ENCODE measurements around the gene TMEM231.

DNA sequence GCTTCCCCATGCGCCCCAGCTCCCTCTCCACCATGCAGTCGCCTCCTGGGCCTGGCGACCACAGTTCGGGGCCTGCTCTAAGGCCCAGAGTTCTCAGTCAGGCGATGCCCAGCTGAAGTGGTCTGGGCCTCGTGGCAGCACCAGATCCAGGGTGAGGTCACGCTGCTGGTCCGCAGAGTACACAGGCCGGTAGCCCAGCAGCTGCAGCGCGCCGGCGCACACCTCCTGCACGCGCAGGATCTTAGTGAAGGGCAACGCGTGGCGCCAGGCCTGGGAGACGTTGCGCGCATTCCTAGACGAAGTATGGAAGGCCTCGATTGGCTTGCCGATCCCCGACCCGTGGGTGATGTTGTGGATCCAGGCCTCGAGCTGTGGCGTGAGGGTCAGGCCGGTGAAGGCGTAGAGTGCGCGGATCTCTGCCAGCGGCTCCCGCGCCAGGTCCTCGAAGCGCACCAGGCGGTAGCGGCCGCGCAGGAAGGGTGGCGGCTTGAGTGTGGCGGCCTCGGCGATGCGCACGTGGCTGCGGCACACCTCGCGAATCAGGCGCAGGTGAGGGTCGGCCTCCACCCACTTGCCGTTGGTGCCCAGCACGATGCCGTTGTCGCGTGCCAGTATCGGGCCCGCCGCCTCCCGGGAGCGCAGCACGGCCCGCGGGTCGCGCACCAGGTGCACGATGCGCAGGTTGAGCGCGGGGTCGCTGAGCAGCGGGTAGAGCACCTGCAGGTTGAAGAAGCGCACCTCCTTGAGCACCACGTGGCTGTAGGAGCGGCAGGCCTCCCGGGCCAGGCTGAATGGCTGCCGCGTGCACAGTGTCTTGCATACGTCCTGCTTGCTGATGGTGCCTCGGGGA, 26.8 kb downstream of the TMEM231 start:
- TF ChIP-seq, protein P1, sequence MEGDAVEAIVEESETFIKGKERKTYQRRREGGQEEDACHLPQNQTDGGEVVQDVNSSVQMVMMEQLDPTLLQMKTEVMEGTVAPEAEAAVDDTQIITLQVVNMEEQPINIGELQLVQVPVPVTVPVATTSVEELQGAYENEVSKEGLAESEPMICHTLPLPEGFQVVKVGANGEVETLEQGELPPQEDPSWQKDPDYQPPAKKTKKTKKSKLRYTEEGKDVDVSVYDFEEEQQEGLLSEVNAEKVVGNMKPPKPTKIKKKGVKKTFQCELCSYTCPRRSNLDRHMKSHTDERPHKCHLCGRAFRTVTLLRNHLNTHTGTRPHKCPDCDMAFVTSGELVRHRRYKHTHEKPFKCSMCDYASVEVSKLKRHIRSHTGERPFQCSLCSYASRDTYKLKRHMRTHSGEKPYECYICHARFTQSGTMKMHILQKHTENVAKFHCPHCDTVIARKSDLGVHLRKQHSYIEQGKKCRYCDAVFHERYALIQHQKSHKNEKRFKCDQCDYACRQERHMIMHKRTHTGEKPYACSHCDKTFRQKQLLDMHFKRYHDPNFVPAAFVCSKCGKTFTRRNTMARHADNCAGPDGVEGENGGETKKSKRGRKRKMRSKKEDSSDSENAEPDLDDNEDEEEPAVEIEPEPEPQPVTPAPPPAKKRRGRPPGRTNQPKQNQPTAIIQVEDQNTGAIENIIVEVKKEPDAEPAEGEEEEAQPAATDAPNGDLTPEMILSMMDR (conservative IDR thresholded peaks at IDR 0.05 in 1 of 2, IDR thresholded peaks at IDR 0.05 in 1 of 2; ENCODE audit: extremely low read depth in 1 of 2, insufficient read depth in 1 of 2, low read depth in 1 of 2, low read length in 2 of 2): no peak
- no peak for TF ChIP-seq EZH2 (IDR thresholded peaks at IDR 0.05; ENCODE audit: borderline replicate concordance, low read length)

All from mammary epithelial cell (primary cell).